Measurements from ENCODE around the gene TMEM184B. TPM values are rescaled to one million over a fixed set of nuclear protein-coding genes. Genes with fewer than 3 reads are reported as not detected.

TMEM184B gene
- total RNA-seq, 2 experiments from 2014 or later, result 45.9 to 49.3 TPM

- no peaks in the 10 kb centered on the region for H3K9me3 Mint-ChIP-seq
- DNase-seq, result no peak
- H3K4me3 Mint-ChIP-seq, result no peak overlapping the region
- POLR2A ChIA-PET, result interaction anchor here (0.6 kb wide), 1 partner anchor 142 kb away, joined by 3 read pairs; no protein-coding TSS in a partner anchor
- H3K27ac Mint-ChIP-seq, result no peak overlapping the region
- no peaks in the 10 kb centered on the region for H3K36me3 Mint-ChIP-seq (ENCODE audit: low read depth)
- CTCF ChIA-PET, result no interaction called here
- H3K4me1 Mint-ChIP-seq, result no peaks in the 10 kb centered on the region
- no peaks in the 10 kb centered on the region for H3K27me3 Mint-ChIP-seq
These were observed 14.3 kb upstream of the TMEM184B start for GRCh38 chr22:38286915-38287669.

- Mint-ChIP-seq H3K9me3 (no peaks in the 10 kb centered on the region), H3K36me3 (ENCODE audit: low read depth) (no peaks in the 10 kb centered on the region), H3K27ac (no peak overlapping the region), H3K4me3 (no peak overlapping the region), H3K4me1 (no peaks in the 10 kb centered on the region), H3K27me3 (no peaks in the 10 kb centered on the region)
- ChIA-PET CTCF (interaction anchor here (0.9 to 1.1 kb wide), 2 partner anchors 55 to 190 kb away, joined by 3 read pairs; no protein-coding TSS in a partner anchor), POLR2A (interaction anchor here (0.9 to 2.0 kb wide), 2 partner anchors 11 to 12 kb away, joined by 3 to 8 read pairs; partner anchors contain the start of gene TMEM184B)
- no peak for DNase-seq
These were observed 12.2 kb upstream of the TMEM184B start for GRCh38 chr22:38285018-38285417.

GRCh38 chr22:38284042-38284402 is 11.2 kb upstream of the TMEM184B start:
- ChIA-PET POLR2A (interaction anchor here (2.0 kb wide), 1 partner anchor 11 kb away, joined by 8 read pairs; the partner anchor contains the start of gene TMEM184B), CTCF (no interaction called here)
- Mint-ChIP-seq H3K27ac (no peak overlapping the region), H3K27me3 (no peaks in the 10 kb centered on the region), H3K36me3 (ENCODE audit: low read depth) (no peaks in the 10 kb centered on the region), H3K9me3 (no peaks in the 10 kb centered on the region), H3K4me3 (no peak overlapping the region), H3K4me1 (no peaks in the 10 kb centered on the region)
- DNase-seq, result no peak

- ChIA-PET CTCF (no interaction called here), POLR2A (no interaction called here)
- Mint-ChIP-seq H3K36me3 (ENCODE audit: low read depth) (no peaks in the 10 kb centered on the region), H3K4me1 (no peaks in the 10 kb centered on the region), H3K27me3 (no peaks in the 10 kb centered on the region), H3K4me3 (no peak overlapping the region), H3K9me3 (no peaks in the 10 kb centered on the region), H3K27ac (no peak overlapping the region)
- no peak for DNase-seq
These were observed 9.6 kb upstream of the TMEM184B start for GRCh38 chr22:38282397-38282796.

- Mint-ChIP-seq H3K4me1 (peaks cover 19% of the 10 kb centered on the region), H3K27me3 (peaks cover 2% of the 10 kb centered on the region), H3K27ac (no peak overlapping the region), H3K4me3 (no peak overlapping the region), H3K9me3 (no peaks in the 10 kb centered on the region), H3K36me3 (ENCODE audit: low read depth) (no peaks in the 10 kb centered on the region)
- CTCF ChIA-PET, result no interaction called here
- POLR2A ChIA-PET, result no interaction called here
- DNase-seq, result no peak
These were observed 3.4 kb upstream of the TMEM184B start for GRCh38 chr22:38276166-38276565.

GRCh38 chr22:38273135-38273826 is 471 bp upstream of the TMEM184B start:
- CTCF ChIA-PET, result no interaction called here
- peaks cover 2% of the 10 kb centered on the region for H3K27me3 Mint-ChIP-seq
- DNase-seq, result no peak
- H3K9me3 Mint-ChIP-seq, result no peaks in the 10 kb centered on the region
- peak overlapping the region; percentile 83 for H3K4me3 Mint-ChIP-seq
- peaks cover 46% of the 10 kb centered on the region for H3K4me1 Mint-ChIP-seq
- H3K27ac Mint-ChIP-seq, result peak overlapping the region; percentile 81
- peaks cover 11% of the 10 kb centered on the region for H3K36me3 Mint-ChIP-seq (ENCODE audit: low read depth)
- POLR2A ChIA-PET, result interaction anchor here (1.0 to 2.4 kb wide), 8 partner anchors 11 to 64 kb away, joined by 3 to 9 read pairs (median 4); no protein-coding TSS in a partner anchor

GRCh38 chr22:38271927-38272372 is 860 bp downstream of the TMEM184B start:
- Mint-ChIP-seq H3K4me1 (peaks cover 57% of the 10 kb centered on the region), H3K4me3 (peak overlapping the region; percentile 81), H3K27ac (peak overlapping the region; percentile 45), H3K27me3 (peaks cover 2% of the 10 kb centered on the region), H3K9me3 (no peaks in the 10 kb centered on the region), H3K36me3 (ENCODE audit: low read depth) (peaks cover 13% of the 10 kb centered on the region)
- no peak for DNase-seq
- POLR2A ChIA-PET, result interaction anchor here (1.8 to 2.4 kb wide), 2 partner anchors 12 to 46 kb away, joined by 5 to 9 read pairs; no protein-coding TSS in a partner anchor
- CTCF ChIA-PET, result interaction anchor here (1.0 kb wide), 1 partner anchor 220 kb away, joined by 3 read pairs; no protein-coding TSS in a partner anchor

GRCh38 chr22:38271101-38271500 is 1.7 kb downstream of the TMEM184B start:
- Mint-ChIP-seq H3K4me3 (peak overlapping the region; percentile 23), H3K27ac (no peak overlapping the region), H3K4me1 (peaks cover 65% of the 10 kb centered on the region), H3K27me3 (peaks cover 2% of the 10 kb centered on the region), H3K9me3 (no peaks in the 10 kb centered on the region), H3K36me3 (ENCODE audit: low read depth) (peaks cover 13% of the 10 kb centered on the region)
- no peak for DNase-seq
- POLR2A ChIA-PET, result interaction anchor here (2.4 kb wide), 1 partner anchor 11 kb away, joined by 9 read pairs; no protein-coding TSS in a partner anchor
- CTCF ChIA-PET, result interaction anchor here (1.0 kb wide), 1 partner anchor 219 kb away, joined by 3 read pairs; no protein-coding TSS in a partner anchor

GRCh38 chr22:38270091-38270992 is 2.5 kb downstream of the TMEM184B start:
- H3K4me3 Mint-ChIP-seq, result peak overlapping the region; percentile 25
- H3K36me3 Mint-ChIP-seq (ENCODE audit: low read depth), result peaks cover 13% of the 10 kb centered on the region
- H3K27ac Mint-ChIP-seq, result peak overlapping the region; percentile 6
- ChIA-PET POLR2A (interaction anchor here (1.7 to 2.4 kb wide), 2 partner anchors 10 kb away, joined by 4 to 9 read pairs; no protein-coding TSS in a partner anchor), CTCF (no interaction called here)
- peaks cover 71% of the 10 kb centered on the region for H3K4me1 Mint-ChIP-seq
- H3K27me3 Mint-ChIP-seq, result no peaks in the 10 kb centered on the region
- H3K9me3 Mint-ChIP-seq, result no peaks in the 10 kb centered on the region
- no peak for DNase-seq

GRCh38 chr22:38269466-38269865 is 3.3 kb downstream of the TMEM184B start:
- CTCF ChIA-PET, result no interaction called here

GRCh38 chr22:38267086-38267485 is 5.7 kb downstream of the TMEM184B start:
- Mint-ChIP-seq H3K27ac (peak overlapping the region; percentile 72), H3K36me3 (ENCODE audit: low read depth) (peaks cover 18% of the 10 kb centered on the region), H3K4me1 (peaks cover 72% of the 10 kb centered on the region), H3K4me3 (peak overlapping the region; percentile 35), H3K27me3 (no peaks in the 10 kb centered on the region), H3K9me3 (no peaks in the 10 kb centered on the region)
- DNase-seq, result peak; percentile 77
- ChIA-PET CTCF (interaction anchor here (0.7 to 2.6 kb wide), 7 partner anchors 53 to 772 kb away, joined by 3 to 10 read pairs (median 5); no protein-coding TSS in a partner anchor), POLR2A (interaction anchor here (0.6 to 1.5 kb wide), 8 partner anchors 32 to 304 kb away, joined by 3 to 6 read pairs (median 4); no protein-coding TSS in a partner anchor)

More at GRCh38 chr22:38269466-38269865, 3.3 kb downstream of the TMEM184B start:
- no peak for DNase-seq
- H3K9me3 Mint-ChIP-seq, result no peaks in the 10 kb centered on the region
- no peak overlapping the region for H3K4me3 Mint-ChIP-seq
- peaks cover 71% of the 10 kb centered on the region for H3K4me1 Mint-ChIP-seq
- no peak overlapping the region for H3K27ac Mint-ChIP-seq
- peaks cover 13% of the 10 kb centered on the region for H3K36me3 Mint-ChIP-seq (ENCODE audit: low read depth)
- H3K27me3 Mint-ChIP-seq, result no peaks in the 10 kb centered on the region
- POLR2A ChIA-PET, result interaction anchor here (1.1 to 1.7 kb wide), 2 partner anchors 9 to 48 kb away, joined by 3 to 4 read pairs; no protein-coding TSS in a partner anchor

- H3K27me3 Mint-ChIP-seq, result no peaks in the 10 kb centered on the region
- ChIA-PET CTCF (interaction anchor here (1.1 to 2.6 kb wide), 4 partner anchors 52 to 214 kb away, joined by 3 to 10 read pairs (median 6); no protein-coding TSS in a partner anchor), POLR2A (no interaction called here)
- peaks cover 71% of the 10 kb centered on the region for H3K4me1 Mint-ChIP-seq
- H3K9me3 Mint-ChIP-seq, result no peaks in the 10 kb centered on the region
- DNase-seq, result no peak
- peaks cover 18% of the 10 kb centered on the region for H3K36me3 Mint-ChIP-seq (ENCODE audit: low read depth)
- no peak overlapping the region for H3K4me3 Mint-ChIP-seq
- H3K27ac Mint-ChIP-seq, result peak overlapping the region; percentile 72
These were observed 6.7 kb downstream of the TMEM184B start for GRCh38 chr22:38266120-38266519.
